GM18502 (cell line): ENCODE results near the gene SH3RF3.

Experiments
- ATAC-seq: cut with Tn5 transposase; IDR thresholded peaks from one replicate; pipeline ENCODE4 v1.9.1; 2021; ENCODE audit warnings: mild to moderate bottlenecking; ENCODE audit not compliant: unreplicated experiment, poor library complexity

The SH3RF3 gene

DNA sequence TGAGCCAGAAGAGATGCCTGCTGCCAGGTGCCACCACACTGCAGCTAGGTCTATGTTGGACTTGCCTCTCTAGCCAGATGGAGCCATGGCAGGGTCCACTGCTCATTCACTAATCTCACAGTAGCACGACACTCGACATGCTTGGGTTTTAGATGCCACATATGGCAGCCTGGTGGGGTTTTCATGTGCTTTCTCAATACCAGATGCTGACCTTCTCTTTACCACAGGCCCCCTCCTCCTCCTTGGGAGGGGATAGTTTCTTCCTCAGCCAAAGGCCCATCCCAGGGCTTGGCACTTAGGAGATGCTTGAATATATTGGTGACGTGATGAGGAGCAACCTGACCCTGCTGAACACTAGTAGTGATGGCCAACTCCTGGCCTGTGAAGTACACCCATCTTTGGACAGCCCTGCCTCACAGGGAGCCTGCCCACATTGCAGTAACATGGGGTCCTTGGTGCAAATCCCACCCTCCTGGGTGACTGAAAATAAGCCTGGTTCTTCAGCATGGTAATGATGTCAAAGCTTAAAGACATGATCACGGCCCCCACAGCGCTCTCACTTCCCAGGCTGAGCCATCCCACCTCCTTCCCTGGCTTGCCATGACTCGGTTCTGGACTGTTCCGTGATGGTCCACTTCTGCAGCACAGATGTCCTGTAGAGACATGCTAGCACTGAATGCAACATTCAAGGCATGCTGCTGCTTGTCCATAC, 227.5 kb downstream of the SH3RF3 start:
- ATAC-seq: no peak

DNA sequence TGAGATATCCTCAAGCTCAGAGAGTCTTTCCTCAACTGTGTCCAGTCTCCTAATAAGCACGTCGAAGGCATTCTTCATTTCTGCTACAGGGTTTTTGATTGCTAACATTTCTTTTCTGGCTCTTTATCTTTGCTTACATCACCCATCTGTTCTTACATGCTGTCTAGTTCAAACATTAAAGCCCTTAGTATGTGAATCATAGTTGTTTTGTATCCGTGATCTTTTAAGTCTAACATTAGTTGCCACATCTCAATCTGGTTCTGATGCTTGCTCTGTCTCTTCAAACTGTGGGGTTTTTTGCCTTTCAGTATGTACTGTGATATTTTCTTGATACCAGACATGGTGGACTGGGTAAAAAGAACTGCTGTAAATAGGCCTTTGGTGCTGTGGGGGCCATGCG, 235.2 kb downstream of the SH3RF3 start:
- ATAC-seq: no peak

DNA sequence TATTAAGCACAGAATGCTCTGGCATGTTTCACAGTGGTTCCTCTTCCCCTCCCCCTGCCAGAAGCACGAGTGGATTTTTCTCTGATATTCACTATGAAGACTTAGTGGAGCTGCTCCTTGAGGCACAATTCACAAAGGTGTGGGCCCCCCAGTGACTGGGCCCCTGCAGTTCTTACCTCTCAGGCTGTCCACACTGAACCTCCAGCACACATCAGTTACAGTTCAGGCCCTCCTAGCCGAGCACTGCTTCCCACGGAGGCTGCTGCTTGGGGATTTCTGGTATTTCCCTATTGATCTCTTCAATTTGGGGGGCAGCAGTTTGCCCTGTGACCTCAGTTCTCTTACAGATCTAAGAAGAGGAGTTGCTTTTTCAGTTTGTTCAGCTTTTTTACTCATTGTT, 236.1 kb downstream of the SH3RF3 start:
- no peak for ATAC-seq

DNA sequence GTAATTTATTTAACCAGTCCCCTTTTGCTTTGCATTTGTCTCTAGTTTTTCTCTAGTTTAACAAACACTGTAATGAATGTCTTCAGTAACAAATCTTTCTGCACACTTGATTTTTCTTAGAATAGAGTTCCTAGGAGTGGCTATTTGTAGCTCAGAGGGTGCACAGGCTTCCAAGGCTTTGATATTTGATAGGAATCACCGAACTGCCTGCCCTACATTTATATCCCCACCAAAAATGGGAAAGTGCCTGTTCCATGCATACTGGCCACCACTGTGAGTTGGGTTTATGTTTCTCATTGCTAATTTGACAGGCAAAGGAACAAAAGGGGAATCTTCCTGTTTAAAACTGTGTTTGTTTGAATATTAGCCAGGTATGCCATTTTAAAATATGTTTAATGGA, 238.7 kb downstream of the SH3RF3 start:
- no peak for ATAC-seq

DNA sequence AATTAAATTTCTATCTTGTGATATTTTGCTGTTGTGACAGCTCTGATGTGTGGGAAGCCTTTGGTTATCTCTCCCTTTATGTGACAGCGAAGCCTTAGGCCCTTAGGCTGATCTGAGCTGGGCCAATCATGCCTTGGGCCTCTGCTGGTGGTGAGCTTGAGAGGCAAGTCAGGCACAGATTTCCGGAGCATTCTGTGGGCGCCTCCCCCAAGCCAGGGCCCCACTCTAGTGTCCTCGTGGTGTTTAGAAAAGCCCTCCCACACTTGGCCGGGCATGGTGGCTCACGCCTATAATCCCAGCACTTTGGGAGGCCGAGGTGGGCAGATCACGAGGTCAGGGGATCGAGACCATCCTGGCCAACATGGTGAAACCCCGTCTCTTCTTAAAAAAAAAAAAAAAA, 239.8 kb downstream of the SH3RF3 start:
- no peak for ATAC-seq

DNA sequence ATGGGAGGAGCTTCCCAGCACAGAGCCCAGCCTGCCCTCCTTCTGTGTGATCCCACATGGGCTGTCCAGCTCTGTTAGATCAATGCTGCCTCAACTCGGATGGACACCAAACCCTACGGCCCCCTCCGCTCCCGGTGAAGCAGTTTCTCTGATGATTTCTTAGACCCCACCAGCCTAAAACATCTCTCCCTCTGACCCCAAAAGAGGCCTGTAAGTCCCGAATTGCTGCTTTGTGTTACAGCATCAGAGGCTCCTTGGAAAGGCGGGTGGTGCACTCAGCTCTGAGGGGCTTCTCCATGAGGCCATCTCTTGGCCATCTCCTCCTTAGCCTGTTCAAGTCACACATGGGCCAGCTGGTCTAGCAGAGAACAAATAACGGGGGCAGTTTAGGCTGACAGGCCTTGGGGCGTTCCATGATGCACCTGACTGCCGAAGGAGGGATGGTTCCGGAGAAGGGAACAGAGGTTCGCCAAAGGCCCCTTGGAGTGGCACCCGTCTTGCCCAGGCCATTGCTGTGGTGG, 240.7 kb downstream of the SH3RF3 start:
- no peak for ATAC-seq

DNA sequence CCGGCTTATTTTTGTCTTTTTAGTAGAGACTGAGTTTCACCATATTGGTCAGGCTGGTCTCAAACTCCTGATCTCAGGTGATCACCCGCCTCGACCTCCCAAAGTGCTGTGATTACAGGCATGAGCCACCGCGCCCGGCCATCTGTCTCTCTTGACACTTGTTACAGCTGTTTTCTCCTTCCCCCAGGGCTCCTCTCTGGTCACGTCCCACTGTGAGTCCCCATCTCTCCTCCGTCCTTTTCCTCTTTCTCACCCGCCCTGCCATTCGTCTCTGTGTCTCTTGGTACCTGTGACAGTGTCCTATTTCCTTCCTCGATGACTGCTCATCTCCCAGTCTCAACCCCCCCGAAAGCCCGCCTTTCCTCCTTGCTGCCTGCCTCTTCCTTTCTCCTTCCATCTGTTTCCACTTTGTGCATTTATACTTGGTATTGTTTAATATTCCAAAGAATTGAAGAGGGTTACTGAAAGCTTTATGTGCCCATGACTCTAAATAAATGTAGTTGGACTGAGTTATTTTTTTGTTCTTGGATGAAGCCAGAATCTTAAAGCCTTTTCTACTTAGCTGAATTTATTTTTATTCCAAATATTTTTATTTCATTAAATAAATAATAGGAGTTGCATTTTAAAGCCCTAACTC, 241.5 kb downstream of the SH3RF3 start:
- no peak for ATAC-seq

DNA sequence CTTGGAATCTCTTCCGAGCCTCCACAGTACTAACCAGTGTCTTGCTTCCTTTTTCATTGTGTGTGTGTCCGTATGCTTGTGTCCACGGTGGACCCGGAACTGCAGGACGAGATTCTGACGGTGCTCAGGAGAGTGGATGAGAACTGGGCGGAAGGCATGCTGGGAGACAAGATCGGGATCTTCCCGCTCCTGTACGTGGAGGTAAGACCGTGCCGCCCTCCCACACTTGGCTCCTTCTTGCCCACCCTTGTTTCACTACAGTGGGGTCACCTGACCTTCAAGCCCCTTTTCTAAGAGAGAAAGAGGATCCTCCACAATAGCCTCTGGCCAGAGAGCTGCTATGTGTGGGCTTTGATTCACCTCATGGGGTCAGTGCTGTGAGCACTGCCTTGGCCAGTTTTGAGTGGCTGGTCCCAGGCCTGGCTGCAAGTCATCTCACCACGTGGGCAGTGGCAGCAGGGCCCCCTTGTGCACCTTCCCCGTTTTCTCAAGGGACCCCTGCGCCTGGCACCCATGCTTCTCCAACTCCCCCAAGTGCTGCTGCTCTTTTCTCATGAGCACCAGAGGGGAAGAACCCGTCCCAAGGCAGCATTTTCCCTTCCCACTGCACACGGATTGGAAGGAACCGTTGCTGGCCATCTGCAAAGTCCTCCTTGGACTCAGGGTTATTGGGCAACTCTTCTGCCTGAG, 242.6 kb downstream of the SH3RF3 start:
- ATAC-seq: no peak

DNA sequence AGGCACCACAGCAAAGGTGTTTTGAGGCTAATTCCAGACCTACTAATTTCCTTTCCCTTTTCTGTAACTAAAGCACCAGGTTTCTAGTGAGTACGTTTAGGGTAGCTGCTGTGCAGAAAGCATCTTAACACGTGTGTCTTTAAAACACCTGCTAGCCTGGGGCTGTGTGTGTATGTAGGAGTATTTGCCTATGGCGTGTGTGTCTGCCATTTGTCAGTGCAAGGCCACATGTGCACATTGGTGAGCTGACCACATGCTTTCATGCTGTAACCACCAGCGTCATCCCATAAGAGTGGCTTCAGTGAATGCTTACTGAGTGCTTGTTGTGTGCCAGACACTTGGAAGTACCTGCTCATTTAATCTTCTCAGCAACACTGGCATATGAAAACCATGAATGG, 243.2 kb downstream of the SH3RF3 start:
- no peak for ATAC-seq

DNA sequence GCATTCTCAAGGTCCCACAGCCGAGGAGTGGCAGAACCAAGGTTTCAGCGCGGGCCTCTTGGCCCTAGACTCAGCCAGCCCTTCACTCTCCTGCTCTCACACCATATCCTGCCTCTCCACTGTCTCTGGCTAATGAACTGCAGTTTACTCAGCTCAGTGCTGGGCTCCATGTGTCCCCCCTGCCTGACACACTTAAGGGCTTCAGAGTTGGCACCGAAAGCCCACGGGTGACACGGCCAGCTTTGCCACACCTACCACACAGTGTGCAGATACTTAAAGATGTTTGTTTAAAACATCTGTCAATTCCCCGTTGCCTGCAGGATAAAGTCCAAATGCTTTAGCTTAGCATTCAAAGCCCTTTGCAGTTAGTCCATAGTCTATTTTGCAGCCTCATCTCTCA, 243.6 kb downstream of the SH3RF3 start:
- ATAC-seq: no peak

DNA sequence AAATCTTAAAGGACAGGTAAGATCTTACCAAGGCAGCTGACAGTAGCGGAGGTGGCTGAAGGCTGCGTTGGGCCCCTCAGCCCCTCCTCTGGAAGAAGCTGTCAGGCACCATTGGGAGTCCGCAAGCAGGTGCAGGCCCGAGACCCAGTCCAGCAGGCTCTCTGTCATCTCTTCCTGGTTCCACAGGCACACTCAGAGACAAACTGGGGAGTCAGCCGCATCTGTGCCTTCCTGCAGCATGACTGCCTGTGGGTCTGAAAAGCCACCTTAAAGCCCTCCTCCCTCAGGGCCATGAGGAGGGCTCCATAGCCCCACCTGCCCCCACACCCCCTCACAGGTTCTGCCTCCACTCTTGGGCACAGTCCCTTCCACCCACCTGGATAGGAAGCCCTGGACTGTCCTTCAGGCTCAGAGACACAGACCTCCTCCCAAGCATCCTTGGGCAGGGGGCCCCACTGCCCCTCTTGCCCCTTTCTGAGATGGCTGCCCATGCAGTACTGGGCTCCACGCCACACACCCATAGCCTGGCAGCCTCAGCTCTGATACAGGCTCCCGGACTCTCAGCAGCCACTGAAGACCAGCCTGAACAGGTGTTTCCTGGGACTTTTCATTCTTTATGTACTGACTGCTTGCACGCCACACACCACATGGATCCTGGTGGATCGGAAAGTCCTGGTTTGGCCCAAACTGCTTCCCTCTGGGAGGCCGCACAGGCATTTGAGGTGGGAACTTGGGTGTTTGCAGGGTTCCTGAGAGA, 245.0 kb downstream of the SH3RF3 start:
- no peak for ATAC-seq

DNA sequence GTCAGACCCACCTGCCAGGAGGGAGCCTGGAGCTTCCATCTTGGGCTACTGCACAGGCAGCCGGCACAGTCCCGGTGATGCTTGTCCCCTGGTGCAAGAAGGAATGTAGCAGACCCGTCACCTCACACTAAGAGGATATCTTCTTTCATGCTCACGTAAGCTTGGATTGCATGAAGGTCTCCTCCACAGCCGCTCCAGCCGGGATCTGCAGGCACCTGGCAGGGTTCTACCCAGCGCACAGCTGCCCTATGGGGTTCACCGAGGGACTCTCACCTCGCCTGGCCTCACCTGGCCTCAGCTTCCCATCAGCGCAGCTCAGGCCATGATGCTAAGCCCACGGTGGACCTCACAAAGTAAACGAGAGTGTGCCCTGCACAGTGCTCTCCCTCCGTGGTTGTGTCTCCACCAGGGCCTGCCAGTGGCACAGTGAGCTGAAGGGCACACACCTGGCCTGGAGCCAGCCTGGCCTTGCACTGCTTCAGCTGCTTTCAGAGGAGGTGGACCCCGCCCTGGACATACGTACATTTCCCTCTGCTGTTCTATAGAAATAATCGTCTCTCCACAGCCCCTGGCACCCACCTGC, 245.6 kb downstream of the SH3RF3 start:
- no peak for ATAC-seq

DNA sequence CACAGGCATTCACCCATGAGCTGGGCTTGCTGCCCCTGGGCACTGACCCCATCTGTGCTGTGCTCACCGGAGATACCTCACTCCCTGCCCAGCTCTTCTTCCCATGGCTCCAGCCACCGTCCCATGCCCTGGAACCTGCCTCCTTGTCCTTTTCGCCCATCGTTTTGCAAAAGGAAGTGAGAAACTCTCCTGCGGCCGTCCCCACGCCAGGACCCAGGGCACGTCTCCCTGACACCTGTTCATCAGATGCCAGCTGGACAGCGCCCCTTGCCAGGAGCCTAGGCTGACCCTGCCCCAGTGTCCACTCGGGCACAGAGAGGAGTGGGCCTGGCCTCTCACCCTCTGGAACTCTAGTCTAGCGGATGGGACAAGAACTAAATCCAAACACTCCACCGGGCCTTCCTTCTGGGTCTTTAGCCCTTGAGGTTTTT, 246.1 kb downstream of the SH3RF3 start:
- no peak for ATAC-seq

DNA sequence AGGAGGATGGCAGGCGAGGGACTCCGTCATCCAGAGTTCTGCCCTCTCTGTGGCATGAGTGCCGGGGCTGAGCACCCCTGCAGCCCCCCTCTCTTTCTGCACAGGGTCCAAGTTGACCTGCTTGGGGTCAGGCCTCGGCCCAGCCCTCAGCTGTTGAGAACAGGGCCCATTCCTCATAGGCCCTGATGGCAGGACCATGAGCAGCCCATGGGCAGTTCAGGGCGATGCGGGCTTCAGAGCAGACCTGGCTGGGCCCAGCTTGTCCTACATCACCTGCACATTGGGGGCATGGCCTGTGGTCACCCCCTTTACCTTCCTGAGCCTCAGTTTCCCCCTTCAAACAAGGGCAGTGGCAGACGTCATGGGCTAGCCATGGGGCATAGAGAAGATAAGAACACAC, 246.7 kb downstream of the SH3RF3 start:
- no peak for ATAC-seq

DNA sequence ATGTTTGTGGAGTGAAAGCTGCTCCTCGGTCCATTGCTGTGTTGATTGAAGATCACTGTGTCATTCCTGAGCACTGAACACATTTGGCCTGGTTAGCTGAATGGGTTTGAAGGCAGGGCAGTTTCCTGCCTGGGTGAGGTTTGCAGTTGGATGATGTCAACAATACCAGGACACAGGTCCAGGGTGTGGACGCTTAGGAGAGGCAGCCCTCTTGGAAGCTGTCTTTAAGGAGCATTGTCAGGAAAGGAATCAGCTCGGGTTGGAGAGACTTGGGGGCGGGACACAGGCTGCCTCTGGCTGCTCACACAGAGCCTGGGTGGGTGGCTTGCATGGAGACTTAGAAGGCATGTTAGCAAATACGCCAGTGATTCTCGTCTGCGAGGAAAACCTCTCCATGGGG, 247.1 kb downstream of the SH3RF3 start:
- ATAC-seq: no peak

DNA sequence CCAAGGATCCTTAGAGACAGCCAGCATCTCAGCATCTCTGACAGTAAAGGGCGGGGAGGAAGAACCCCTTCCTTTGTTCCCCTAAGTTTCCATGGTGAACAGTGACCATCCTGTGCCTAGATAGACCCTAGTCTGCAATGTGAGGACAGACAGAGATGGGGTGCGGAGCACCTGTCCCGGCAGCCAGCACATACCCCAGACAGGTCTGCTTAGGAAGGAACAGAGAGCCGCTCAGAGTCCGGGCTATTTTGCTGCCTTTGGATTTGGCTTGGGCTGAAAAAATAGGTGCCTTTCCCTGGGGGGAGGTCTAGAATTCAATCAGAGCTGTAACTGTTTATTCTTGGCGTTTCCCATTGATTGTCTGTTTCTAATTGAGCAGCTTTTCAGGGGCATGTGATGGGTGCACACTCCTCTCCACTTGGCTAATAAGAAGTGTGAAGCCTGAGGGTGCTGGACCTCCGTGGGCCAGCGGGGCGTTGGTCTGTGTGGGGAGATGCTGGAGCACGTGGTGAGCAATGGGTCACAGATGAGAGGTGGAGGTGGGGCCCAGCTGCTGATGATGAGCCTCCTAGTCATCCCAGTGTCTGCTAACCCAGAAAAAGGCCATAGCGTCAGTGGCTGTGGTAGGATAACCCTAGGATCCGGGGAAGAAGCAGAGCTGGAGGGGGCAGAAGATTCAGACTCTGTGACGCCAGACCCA, 247.9 kb downstream of the SH3RF3 start:
- no peak for ATAC-seq

DNA sequence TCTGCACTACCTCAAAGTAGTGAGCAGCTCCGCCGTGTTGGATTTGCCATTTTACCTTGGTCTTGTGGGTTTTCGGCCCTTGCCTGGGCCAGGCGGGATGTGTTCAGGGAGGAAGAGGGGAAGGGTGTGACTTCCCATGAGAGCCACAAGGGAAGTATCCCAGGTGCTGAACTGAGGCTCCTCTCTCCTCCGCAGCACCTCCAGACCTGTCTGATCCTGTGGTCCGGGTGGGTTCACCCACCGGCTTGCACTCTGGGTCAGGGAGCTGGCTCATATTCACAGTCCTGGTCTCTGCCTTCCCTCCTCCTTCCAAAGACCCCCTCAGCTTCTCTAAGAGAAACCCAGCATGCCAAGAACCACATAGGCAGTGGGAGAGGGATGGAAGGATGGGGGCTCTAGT, 249.0 kb downstream of the SH3RF3 start:
- ATAC-seq: no peak

DNA sequence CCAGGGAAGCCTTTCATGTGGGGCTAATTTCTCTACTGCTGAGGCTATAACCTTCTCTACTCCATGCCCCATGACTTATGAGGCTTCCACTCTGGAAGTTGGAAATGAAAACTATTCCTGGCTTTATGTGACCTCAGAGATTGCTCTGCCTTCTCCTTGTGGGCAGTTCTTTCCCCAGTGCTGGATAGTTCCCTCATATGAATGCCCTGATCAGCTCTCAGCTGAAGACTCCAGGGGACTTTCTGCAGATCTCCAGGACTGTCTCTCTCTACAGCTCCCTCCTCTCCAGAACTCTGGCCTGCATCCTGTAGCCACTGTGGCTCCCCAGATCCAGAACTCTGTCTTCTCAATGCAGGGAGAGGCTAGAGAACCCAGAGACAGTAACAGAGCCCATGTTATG, 249.7 kb downstream of the SH3RF3 start:
- ATAC-seq: no peak

DNA sequence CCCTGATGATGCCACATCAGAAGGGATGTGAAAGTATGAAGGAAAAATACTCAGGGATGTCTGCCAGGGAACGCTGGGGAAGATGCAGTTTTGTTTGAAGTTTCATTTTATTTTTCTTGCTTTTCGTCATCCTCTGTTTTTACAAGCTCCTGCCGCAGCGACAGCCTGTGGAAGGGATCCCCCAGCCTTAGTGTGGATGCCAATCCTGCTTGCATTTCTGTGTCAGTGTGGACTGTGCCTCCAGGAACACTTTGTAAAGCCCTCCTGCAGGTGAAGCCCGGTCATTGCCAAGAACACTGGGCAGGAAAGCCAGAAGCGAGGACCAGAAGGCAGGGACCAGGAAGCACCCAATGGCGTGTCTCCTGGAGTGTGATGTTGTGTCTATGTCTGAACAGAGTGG, 250.5 kb downstream of the SH3RF3 start:
- ATAC-seq: no peak
